Transverse colon (tissue), 4 donors: ENCODE measurements around the gene MYLK. TPM values are rescaled to one million over a fixed set of nuclear protein-coding genes. Genes with fewer than 3 reads are reported as not detected.

Experiments
- DNase-seq: peaks from one replicate; pipeline ENCODE4 v3.0.0-alpha.2; 2019
- H3K27ac ChIP-seq, 4 donors: fragments of 200-600 bp; sonication (generic); 2 replicates each; pipeline ENCODE4 v1.5.1; 2016 to 2018; ENCODE audit warnings: inconsistent platforms in 4 of 4
- H3K27me3 ChIP-seq: fragments of 200-600 bp; sonication (generic); 2 replicates; pipeline ENCODE4 v1.5.1; 2017; ENCODE audit warnings: inconsistent platforms
- H3K36me3 ChIP-seq, 4 donors: fragments of 200-600 bp; sonication (generic); 2 replicates each; pipeline ENCODE4 v1.5.1; 2017 to 2019; ENCODE audit warnings: inconsistent platforms in 4 of 4
- H3K4me1 ChIP-seq, 4 donors: fragments of 200-600 bp; sonication (generic); 2 replicates each; pipeline ENCODE4 v1.5.1; 2017 to 2020; ENCODE audit warnings: inconsistent platforms in 4 of 4
- H3K4me3 ChIP-seq, 4 donors: fragments of 200-600 bp; sonication (generic); 1 replicate in 1 of 4; 2 replicates in 3 of 4; pipeline versions ENCODE4 v1.5.1 to v1.6.1; 2017 to 2019; ENCODE audit warnings: inconsistent platforms in 4 of 4
- H3K9me3 ChIP-seq, 2 donors: fragments of 200-600 bp; sonication (generic); 2 replicates each; pipeline ENCODE4 v1.5.1; 2017 to 2019; ENCODE audit warnings: inconsistent platforms in 2 of 2
- CTCF ChIP-seq, 5 experiments: fragments of 200-600 bp in 3 of 5; fragments of 450-650 bp in 2 of 5; sonication (generic) in 3 of 5; IDR thresholded peaks; 1 replicate in 2 of 5; 2 replicates in 3 of 5; pipeline ENCODE4 v1.5.1; 2016 to 2017; ENCODE audit warnings: antibody characterized with exemption in 5 of 5, inconsistent platforms in 3 of 5, mild to moderate bottlenecking in 2 of 5, moderate library complexity in 1 of 5
- EP300 ChIP-seq: sonication (generic); formaldehyde crosslinking; IDR thresholded peaks from one replicate; pipeline ENCODE4 v1.6.1; 2017; ENCODE audit warnings: antibody characterized with exemption, low read depth
- POLR2A ChIP-seq: fragments of 450-650 bp; IDR thresholded peaks from one replicate; pipeline ENCODE4 v1.6.1; 2016; ENCODE audit warnings: antibody characterized with exemption, mild to moderate bottlenecking, moderate library complexity
- POLR2AphosphoS5 ChIP-seq, 3 donors: sonication (generic); formaldehyde crosslinking; IDR thresholded peaks; one replicate each; pipeline ENCODE4 v1.6.1; 2016; ENCODE audit warnings: antibody characterized with exemption in 3 of 3
- WGBS, 2 donors: methylation state at CpG; one replicate each; pipeline ENCODE4 v1.1.5; 2018; ENCODE audit warnings: low coverage in 1 of 2; 5-methylcytosine and 5-hydroxymethylcytosine counted together
- in situ Hi-C, 4 donors: fragments of 200-750 bp; cut with MboI; loops; one replicate each; pipeline versions ENCODE4 v1.15.0 to v1.15.1; 2017; ENCODE audit warnings: low sequenced_read_pairs in 3 of 4, low pct_ligation_motif_present in 1 of 4, low pct_unique_long_range_greater_than_20kb in 1 of 4
- intact Hi-C: fragments of 100-400 bp; cut with DNase I; formaldehyde crosslinking; loops from one replicate; pipeline ENCODE4 v1.15.1; 2023; ENCODE audit warnings: low total_unique reads
- total RNA-seq, 4 donors: library from RNA; depleted of rRNA; stranded (reverse); fragments of >200 nt; gene quantifications; one replicate each; pipeline ENCODE4 v1.1.0, GENCODE V29; 2016

Gene MYLK
- total RNA-seq, 4 donors from 2014 or later = 230 to 527 (median 349) TPM

GRCh38 chr3:123595396-123596180 lies 288.5 kb downstream of the MYLK start:
- no peak overlapping the region for H3K27ac ChIP-seq
- no peak for DNase-seq
- intact Hi-C loops (no loop called here), in situ Hi-C loops (no loop called here)
- no peaks in the 10 kb centered on the region for H3K27me3 ChIP-seq
- no peak for TF ChIP-seq EP300
- no peak for TF ChIP-seq POLR2AphosphoS5 (IDR thresholded peaks at IDR 0.05)
- no peak for TF ChIP-seq CTCF (IDR thresholded peaks at IDR 0.05)
- TF ChIP-seq POLR2A = no peak
- H3K36me3 ChIP-seq = peaks cover 0 to 4% (median 0%) of the 10 kb centered on the region in 4 donors
- no peak overlapping the region for H3K4me3 ChIP-seq
- 77 to 78% methylated on average over 5 of the region's 5 CpGs for WGBS, 2 donors
- H3K9me3 ChIP-seq = peaks cover 6 to 9% of the 10 kb centered on the region in 2 donors
- no peaks in the 10 kb centered on the region for H3K4me1 ChIP-seq

- intact Hi-C loops = no loop called here
Observed at GRCh38 chr3:123593381-123593780, 290.8 kb downstream of the MYLK start.

GRCh38 chr3:123590685-123591450 lies 293.3 kb downstream of the MYLK start:
- no peak overlapping the region for H3K4me3 ChIP-seq
- H3K27me3 ChIP-seq = no peaks in the 10 kb centered on the region
- in situ Hi-C loops = no loop called here
- WGBS, 2 donors = 80 to 94% methylated on average over 2 to 3 of the region's 3 CpGs
- no peak overlapping the region for H3K27ac ChIP-seq
- TF ChIP-seq CTCF (IDR thresholded peaks at IDR 0.05) (no peak), EP300 (no peak), POLR2A (no peak), POLR2AphosphoS5 (IDR thresholded peaks at IDR 0.05) (no peak)
- H3K36me3 ChIP-seq = peaks cover 0 to 4% (median 0%) of the 10 kb centered on the region in 4 donors
- H3K4me1 ChIP-seq = peaks cover 0 to 11% (median 2%) of the 10 kb centered on the region in 4 donors
- DNase-seq = no peak
- intact Hi-C loops = no loop called here
- peaks cover 7 to 9% of the 10 kb centered on the region in 2 donors for H3K9me3 ChIP-seq

More at GRCh38 chr3:123593381-123593780, 290.8 kb downstream of the MYLK start:
- Histone ChIP-seq H3K4me1 (no peaks in the 10 kb centered on the region), H3K27me3 (no peaks in the 10 kb centered on the region), H3K36me3 (peaks cover 0 to 4% (median 0%) of the 10 kb centered on the region in 4 donors), H3K27ac (no peak overlapping the region), H3K4me3 (no peak overlapping the region), H3K9me3 (peaks cover 7 to 9% of the 10 kb centered on the region in 2 donors)
- TF ChIP-seq EP300 (no peak), POLR2A (no peak), CTCF (IDR thresholded peaks at IDR 0.05) (no peak), POLR2AphosphoS5 (IDR thresholded peaks at IDR 0.05) (no peak)
- DNase-seq = no peak
- in situ Hi-C loops = no loop called here
- whole genome bisulfite sequencing, 2 donors = 96 to 100% methylated on average over 2 to 3 of the region's 3 CpGs

GRCh38 chr3:123587401-123587800 lies 296.7 kb downstream of the MYLK start:
- WGBS, 2 donors = 81% methylated on average over 2 of the region's 2 CpGs; no CpG with 5 or more reads in 1 of the 2 donors

More at GRCh38 chr3:123587401-123587800, 296.7 kb downstream of the MYLK start:
- intact Hi-C loops = no loop called here
- H3K27me3 ChIP-seq = no peaks in the 10 kb centered on the region
- TF ChIP-seq EP300 = no peak
- TF ChIP-seq POLR2A = no peak
- no peak for TF ChIP-seq POLR2AphosphoS5 (IDR thresholded peaks at IDR 0.05)
- no peak for TF ChIP-seq CTCF (IDR thresholded peaks at IDR 0.05)
- peaks cover 7 to 9% of the 10 kb centered on the region in 2 donors for H3K9me3 ChIP-seq
- peaks cover 0 to 29% (median 13%) of the 10 kb centered on the region in 4 donors for H3K4me1 ChIP-seq
- DNase-seq = no peak
- no peak overlapping the region for H3K4me3 ChIP-seq
- H3K27ac ChIP-seq = no peak overlapping the region
- H3K36me3 ChIP-seq = peaks cover 0 to 4% (median 0%) of the 10 kb centered on the region in 4 donors
- in situ Hi-C loops = no loop called here
